A549 (cell line): ENCODE measurements around the gene ZNF558.

ENCODE experiments used
- JUNB ChIP-seq: fragments of >200 bp; sonication (Bioruptor Twin); formaldehyde crosslinking; IDR thresholded peaks from 2 replicates; pipeline ENCODE4 v1.6.1; 2016
- KDM5A ChIP-seq: fragments of 200-600 bp; sonication (generic); IDR thresholded peaks from 2 replicates; pipeline ENCODE4 v1.6.1; 2016; ENCODE audit warnings: antibody characterized with exemption, mild to moderate bottlenecking
- POLR2AphosphoS2 ChIP-seq: conservative IDR thresholded peaks from 2 replicates; pipeline ENCODE4 v1.6.1; 2012; ENCODE audit warnings: low read length, improper control_type of control experiment, inconsistent platforms
- TF ChIP-seq, protein P1 (sequence below): IDR thresholded peaks from 2 replicates; pipeline ENCODE4 v1.6.1; 2012

DNA sequence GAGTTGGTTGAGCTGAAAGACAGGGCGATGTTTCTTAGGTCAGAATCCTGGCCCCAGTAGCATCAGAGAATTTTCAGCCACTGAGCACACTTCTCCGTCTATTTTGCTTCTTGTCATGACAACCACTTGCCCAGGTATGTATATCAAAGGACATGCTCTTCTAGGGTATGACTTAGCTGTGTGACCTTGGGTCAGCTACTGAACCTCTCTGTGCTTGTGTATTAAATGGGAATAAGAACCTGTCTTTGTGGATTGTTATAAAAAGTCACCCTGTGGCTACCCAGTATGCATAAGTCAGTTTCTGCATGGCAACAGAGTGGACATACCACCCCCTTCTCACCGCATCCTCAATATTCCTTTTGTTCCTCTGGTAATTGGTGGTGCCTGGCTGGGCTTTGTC is 26.2 kb upstream of the ZNF558 start:
- TF ChIP-seq, protein P1, sequence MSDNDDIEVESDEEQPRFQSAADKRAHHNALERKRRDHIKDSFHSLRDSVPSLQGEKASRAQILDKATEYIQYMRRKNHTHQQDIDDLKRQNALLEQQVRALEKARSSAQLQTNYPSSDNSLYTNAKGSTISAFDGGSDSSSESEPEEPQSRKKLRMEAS = no peak
- TF ChIP-seq KDM5A (no peak), JUNB (no peak), POLR2AphosphoS2 (no peak)
